Measurements from ENCODE around the gene ROBO1. TPM values are rescaled to one million over a fixed set of nuclear protein-coding genes. Genes with fewer than 3 reads are reported as not detected.

Gene ROBO1
- total RNA-seq, 1 donor from 2014 or later = 13.4 TPM

- intact Hi-C loops (cut with DNase I) = no loop called here
Measured at GRCh38 chr3:79056498-79056897, 711.3 kb downstream of the ROBO1 start.

GRCh38 chr3:79052054-79052681 lies 715.6 kb downstream of the ROBO1 start:
- Histone ChIP-seq H3K4me1 (no peaks in the 10 kb centered on the region), H3K4me3 (no peak overlapping the region), H3K9me3 (peaks cover 0 to 17% of the 10 kb centered on the region in 2 donors), H3K36me3 (no peaks in the 10 kb centered on the region), H3K27ac (no peak overlapping the region), H3K27me3 (no peaks in the 10 kb centered on the region)
- intact Hi-C loops (cut with DNase I) = no loop called here
- DNase-seq (ENCODE audit: low spot score in 2 of 2) = no peak
- TF ChIP-seq CTCF (IDR thresholded peaks at IDR 0.05) = no peak

More at GRCh38 chr3:79056498-79056897, 711.3 kb downstream of the ROBO1 start:
- no peaks in the 10 kb centered on the region for H3K27me3 ChIP-seq
- DNase-seq (ENCODE audit: low spot score in 2 of 2) = no peak
- H3K36me3 ChIP-seq = no peaks in the 10 kb centered on the region
- H3K9me3 ChIP-seq = peaks cover 0 to 17% of the 10 kb centered on the region in 2 donors
- no peak overlapping the region for H3K27ac ChIP-seq
- no peak overlapping the region for H3K4me3 ChIP-seq
- no peaks in the 10 kb centered on the region for H3K4me1 ChIP-seq
- no peak for TF ChIP-seq CTCF (IDR thresholded peaks at IDR 0.05)

- no peak for DNase-seq (ENCODE audit: low spot score in 2 of 2)
- no peaks in the 10 kb centered on the region for H3K36me3 ChIP-seq
- no peak overlapping the region for H3K27ac ChIP-seq
- TF ChIP-seq CTCF (IDR thresholded peaks at IDR 0.05) = no peak
- H3K4me3 ChIP-seq = no peak overlapping the region
- intact Hi-C loops (cut with DNase I) = no loop called here
- H3K27me3 ChIP-seq = no peaks in the 10 kb centered on the region
- peaks cover 0 to 7% of the 10 kb centered on the region in 2 donors for H3K9me3 ChIP-seq
- H3K4me1 ChIP-seq = no peaks in the 10 kb centered on the region
Measured at GRCh38 chr3:79047581-79047980, 720.2 kb downstream of the ROBO1 start.

GRCh38 chr3:79041621-79042020 lies 726.2 kb downstream of the ROBO1 start:
- H3K9me3 ChIP-seq = no peaks in the 10 kb centered on the region
- H3K27ac ChIP-seq = no peak overlapping the region
- no peaks in the 10 kb centered on the region for H3K4me1 ChIP-seq
- DNase-seq (ENCODE audit: low spot score in 2 of 2) = no peak
- no peaks in the 10 kb centered on the region for H3K36me3 ChIP-seq
- intact Hi-C loops (cut with DNase I) = no loop called here
- TF ChIP-seq CTCF (IDR thresholded peaks at IDR 0.05) = no peak
- H3K4me3 ChIP-seq = no peak overlapping the region
- H3K27me3 ChIP-seq = no peaks in the 10 kb centered on the region

GRCh38 chr3:79040701-79041100 lies 727.1 kb downstream of the ROBO1 start:
- H3K4me3 ChIP-seq = no peak overlapping the region
- no peaks in the 10 kb centered on the region for H3K4me1 ChIP-seq
- no peaks in the 10 kb centered on the region for H3K27me3 ChIP-seq
- no peak for DNase-seq (ENCODE audit: low spot score in 2 of 2)
- H3K27ac ChIP-seq = no peak overlapping the region
- no peak for TF ChIP-seq CTCF (IDR thresholded peaks at IDR 0.05)
- intact Hi-C loops (cut with DNase I) = no loop called here
- H3K9me3 ChIP-seq = no peaks in the 10 kb centered on the region
- H3K36me3 ChIP-seq = no peaks in the 10 kb centered on the region

- DNase-seq (ENCODE audit: low spot score in 2 of 2) = no peak
- Histone ChIP-seq H3K9me3 (no peaks in the 10 kb centered on the region), H3K27me3 (no peaks in the 10 kb centered on the region), H3K4me3 (no peak overlapping the region), H3K4me1 (no peaks in the 10 kb centered on the region), H3K27ac (no peak overlapping the region), H3K36me3 (no peaks in the 10 kb centered on the region)
- intact Hi-C loops (cut with DNase I) = no loop called here
- TF ChIP-seq CTCF (IDR thresholded peaks at IDR 0.05) = no peak
Measured at GRCh38 chr3:79040091-79040490, 727.7 kb downstream of the ROBO1 start.

Data from ascending aorta (tissue), 2 donors.